LNCaP clone FGC (cell line): ENCODE measurements around the gene SV2B.

Experiments
- DNase-seq: peaks from one replicate; pipeline ENCODE4 v3.0.0-alpha.2; 2011; ENCODE audit warnings: low read depth
- H3K4me3 ChIP-seq: 2 replicates; pipeline ENCODE4 v1.5.1; 2011; ENCODE audit warnings: mild to moderate bottlenecking, low read depth, low read length, control low read depth
- TF ChIP-seq, protein P1 (sequence below): IDR thresholded peaks from 2 replicates; pipeline ENCODE4 v1.5.1; 2012; ENCODE audit warnings: mild to moderate bottlenecking; ENCODE audit not compliant: control insufficient read depth, insufficient read depth; ENCODE audit errors: extremely low read depth

SV2B gene

DNA sequence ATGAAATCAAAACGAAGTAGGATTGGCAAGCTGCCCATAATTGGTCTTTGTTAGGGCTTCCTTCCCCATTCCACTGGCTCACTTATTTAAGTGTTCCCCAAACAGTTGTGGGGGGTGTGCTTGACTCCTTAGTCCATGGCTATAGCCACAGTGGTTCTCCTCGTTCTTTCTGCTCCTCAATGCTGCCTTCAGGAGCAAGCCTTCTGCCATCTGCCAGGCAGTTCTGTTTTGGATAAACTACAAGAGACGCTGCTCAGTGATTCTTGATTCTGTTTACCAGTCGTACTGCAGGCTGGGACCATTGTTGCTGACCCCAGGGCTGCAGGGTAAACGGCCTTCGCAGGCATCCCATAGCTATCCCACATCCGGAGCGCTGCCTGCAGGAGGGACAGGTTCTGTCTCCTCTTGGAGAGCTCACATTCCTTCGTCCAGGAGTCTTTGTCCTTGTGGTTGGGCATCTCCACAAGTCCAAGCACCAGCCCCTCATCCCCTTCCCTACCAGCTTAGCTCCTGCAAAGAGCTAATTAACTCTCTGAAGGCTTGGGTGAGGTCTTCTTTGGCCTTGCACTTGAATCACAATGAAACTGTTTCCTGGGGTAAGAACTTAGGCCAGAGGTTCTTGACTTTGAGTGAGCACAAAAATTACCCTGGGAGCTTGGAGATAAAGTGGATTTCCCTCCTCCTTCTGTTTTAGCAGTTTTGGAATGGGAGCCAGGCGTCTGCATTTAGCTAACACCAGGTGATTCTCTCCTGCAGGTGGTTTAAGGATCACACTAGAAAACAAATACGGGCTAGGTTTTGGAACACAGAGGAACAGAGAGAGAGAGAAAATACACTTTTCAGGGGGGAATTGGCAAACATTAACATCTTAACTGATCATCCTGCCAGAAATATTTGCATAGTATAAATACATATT, 114.9 kb downstream of the SV2B start:
- TF ChIP-seq, protein P1, sequence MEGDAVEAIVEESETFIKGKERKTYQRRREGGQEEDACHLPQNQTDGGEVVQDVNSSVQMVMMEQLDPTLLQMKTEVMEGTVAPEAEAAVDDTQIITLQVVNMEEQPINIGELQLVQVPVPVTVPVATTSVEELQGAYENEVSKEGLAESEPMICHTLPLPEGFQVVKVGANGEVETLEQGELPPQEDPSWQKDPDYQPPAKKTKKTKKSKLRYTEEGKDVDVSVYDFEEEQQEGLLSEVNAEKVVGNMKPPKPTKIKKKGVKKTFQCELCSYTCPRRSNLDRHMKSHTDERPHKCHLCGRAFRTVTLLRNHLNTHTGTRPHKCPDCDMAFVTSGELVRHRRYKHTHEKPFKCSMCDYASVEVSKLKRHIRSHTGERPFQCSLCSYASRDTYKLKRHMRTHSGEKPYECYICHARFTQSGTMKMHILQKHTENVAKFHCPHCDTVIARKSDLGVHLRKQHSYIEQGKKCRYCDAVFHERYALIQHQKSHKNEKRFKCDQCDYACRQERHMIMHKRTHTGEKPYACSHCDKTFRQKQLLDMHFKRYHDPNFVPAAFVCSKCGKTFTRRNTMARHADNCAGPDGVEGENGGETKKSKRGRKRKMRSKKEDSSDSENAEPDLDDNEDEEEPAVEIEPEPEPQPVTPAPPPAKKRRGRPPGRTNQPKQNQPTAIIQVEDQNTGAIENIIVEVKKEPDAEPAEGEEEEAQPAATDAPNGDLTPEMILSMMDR: no peak
- H3K4me3 ChIP-seq: no peak overlapping the region
- DNase-seq: no peak

DNA sequence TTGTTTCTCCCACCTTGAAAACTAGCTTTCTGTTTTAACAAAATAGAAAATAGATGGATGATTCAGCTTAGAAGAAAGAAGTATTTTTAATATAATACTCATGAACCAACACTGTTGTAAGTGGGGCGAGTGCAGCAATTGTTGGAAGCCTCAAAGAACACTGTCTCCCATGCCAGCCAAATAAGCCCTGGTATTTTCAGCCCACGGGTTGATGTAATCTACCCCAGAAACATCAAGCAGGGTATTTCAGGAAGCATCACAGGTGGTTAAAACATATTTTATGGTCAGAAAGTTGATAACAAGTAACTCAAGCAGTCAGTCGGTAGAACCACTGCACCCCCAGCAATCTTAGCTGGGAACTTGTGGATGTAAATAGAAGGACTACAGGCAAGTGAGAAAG, 115.9 kb downstream of the SV2B start:
- no peak overlapping the region for H3K4me3 ChIP-seq
- no peak for DNase-seq
- TF ChIP-seq, protein P1: no peak

DNA sequence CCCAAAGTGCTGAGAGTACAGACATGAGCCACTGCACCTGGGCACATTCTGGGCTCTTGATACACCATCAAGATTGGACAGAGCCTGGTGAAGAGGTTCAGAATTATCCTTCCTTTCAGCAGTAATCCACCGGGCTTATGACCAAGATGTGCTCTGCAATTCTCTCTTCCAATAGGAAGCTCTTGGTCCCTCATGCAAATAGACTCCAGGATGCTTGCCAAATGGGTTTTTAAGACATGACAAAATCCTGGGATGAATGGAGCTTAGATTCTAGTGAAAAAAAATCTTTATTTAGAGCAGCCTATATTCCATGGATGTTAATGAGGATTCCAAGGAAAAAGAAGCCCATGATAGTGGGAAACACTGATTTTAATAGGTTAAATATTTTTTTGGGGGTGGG, 119.1 kb downstream of the SV2B start:
- TF ChIP-seq, protein P1: no peak
- no peak for DNase-seq

DNA sequence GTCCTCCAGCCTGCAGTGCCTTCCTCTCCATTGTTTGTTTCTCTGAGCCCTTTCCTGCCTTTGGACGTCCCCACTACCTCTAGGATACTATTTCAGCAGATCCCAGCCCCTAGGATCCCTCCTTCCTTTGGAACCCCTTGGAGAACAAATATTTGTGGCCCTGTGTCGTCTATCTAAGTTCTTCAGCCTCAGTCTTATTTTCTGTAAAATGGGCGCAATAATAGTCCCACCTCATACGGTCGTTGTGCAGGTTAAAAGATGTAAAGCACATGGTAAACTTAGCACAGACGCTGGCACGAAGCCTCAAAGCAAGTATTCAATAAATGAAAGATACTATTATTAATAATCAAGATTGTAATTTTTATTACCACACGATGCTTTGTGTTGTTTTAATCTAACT, 122.0 kb downstream of the SV2B start:
- TF ChIP-seq, protein P1: no peak
- H3K4me3 ChIP-seq: no peak overlapping the region
- no peak for DNase-seq

More for the DNA sequence above, 119.1 kb downstream of the SV2B start:
- no peak overlapping the region for H3K4me3 ChIP-seq

DNA sequence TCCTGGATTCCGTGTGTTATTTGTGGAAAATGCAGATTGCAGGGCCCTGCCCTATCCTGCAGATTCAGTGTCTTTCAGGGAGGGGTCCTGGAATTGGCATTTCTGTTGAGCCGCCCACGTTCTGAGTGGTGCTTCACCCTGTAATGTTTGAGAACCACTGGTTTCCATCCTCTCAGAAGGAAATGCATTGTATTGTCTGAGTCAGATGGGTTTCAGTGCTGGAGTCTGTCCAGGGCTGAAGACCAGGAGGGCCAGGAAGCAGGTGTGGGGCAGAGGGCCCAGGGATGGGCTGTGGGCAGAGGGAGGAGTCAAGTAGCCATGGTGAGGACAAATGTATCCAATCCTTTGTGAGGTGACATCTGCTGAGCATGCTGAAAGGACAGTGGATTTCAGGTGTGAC, 123.8 kb downstream of the SV2B start:
- no peak overlapping the region for H3K4me3 ChIP-seq
- no peak for DNase-seq
- TF ChIP-seq, protein P1: no peak

DNA sequence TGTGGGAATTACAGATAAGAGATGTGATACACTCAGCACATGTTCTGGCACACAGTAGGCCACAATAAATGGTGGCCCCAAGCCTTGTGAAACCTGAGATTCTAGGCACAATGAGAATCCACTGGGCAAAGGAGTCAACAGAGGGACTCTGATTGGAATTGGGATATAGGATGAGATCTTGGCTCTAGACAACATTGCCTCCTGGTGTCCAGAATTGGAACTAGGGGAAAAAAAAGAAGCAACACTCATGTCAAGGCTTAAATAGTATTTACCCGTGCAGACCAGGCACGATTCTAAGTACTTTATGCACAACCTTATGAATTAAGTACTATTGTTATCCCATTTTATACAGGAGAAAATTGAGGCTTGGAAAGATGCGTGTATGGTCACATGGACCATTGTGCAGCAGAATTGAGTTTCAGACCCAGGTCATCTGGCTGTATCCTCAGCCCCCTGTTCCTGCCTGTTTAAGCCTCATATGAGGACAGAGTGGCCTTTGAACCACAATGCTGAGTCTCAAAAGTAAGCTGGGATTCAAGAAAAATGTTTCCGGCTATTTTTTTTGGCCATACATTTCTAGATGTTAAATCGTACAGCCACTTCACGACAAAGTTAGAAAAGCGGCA, 124.8 kb downstream of the SV2B start:
- DNase-seq: no peak
- no peak overlapping the region for H3K4me3 ChIP-seq
- TF ChIP-seq, protein P1: peak; percentile 78
